ENCODE measurements around the gene CYP4V2.

DNA sequence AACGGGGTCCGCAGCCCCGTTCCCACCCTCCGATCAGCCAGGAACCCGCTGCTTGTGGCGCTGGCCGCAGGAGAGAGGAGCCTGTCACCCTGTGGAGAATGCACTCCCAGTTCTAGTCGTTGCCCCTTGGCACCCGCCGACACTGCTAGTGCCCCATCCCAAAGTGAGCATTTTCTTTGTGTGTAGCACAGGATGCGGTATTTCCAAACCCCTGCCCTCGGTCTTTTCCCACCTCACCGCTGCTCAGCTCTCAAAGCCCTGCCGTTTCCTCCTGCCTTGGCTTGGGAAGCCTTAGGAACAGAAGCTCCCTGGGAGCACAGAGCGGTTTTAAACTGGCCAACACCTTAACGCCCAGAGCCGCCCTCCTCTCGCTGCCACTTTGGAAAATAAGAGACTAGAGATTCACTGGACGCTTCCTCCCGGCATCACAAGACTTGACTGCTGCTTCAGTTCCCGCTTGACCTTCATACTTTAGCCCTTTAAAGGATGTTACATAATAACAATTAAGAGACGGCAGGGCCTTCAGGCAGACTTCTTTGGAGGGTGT is 772 bp downstream of the CYP4V2 start:
- TF ChIP-seq, protein P1, sequence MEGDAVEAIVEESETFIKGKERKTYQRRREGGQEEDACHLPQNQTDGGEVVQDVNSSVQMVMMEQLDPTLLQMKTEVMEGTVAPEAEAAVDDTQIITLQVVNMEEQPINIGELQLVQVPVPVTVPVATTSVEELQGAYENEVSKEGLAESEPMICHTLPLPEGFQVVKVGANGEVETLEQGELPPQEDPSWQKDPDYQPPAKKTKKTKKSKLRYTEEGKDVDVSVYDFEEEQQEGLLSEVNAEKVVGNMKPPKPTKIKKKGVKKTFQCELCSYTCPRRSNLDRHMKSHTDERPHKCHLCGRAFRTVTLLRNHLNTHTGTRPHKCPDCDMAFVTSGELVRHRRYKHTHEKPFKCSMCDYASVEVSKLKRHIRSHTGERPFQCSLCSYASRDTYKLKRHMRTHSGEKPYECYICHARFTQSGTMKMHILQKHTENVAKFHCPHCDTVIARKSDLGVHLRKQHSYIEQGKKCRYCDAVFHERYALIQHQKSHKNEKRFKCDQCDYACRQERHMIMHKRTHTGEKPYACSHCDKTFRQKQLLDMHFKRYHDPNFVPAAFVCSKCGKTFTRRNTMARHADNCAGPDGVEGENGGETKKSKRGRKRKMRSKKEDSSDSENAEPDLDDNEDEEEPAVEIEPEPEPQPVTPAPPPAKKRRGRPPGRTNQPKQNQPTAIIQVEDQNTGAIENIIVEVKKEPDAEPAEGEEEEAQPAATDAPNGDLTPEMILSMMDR (IDR thresholded peaks at IDR 0.05), result no peak
- TF ChIP-seq EP300 (IDR thresholded peaks at IDR 0.05), result no peak
- TF ChIP-seq POLR2AphosphoS5 (IDR thresholded peaks at IDR 0.05), result no peak
